Adrenal gland (tissue), 12 donors: ENCODE data around the gene IGSF6. TPM values are rescaled to one million over a fixed set of nuclear protein-coding genes. Genes with fewer than 3 reads are reported as not detected.

Experiments
- DNase-seq, 7 donors: peaks; one replicate each; pipeline ENCODE4 v3.0.0-alpha.2; 2019 to 2020
- H3K27ac ChIP-seq, 5 donors: fragments of 200-600 bp; sonication (generic) in 4 of 5; 1 replicate in 3 of 5; 2 replicates in 2 of 5; pipeline versions ENCODE4 v1.5.1 to v1.8.0; 2016 to 2020; ENCODE audit warnings: mild to moderate bottlenecking in 1 of 5
- H3K27me3 ChIP-seq: fragments of 200-600 bp; 2 replicates; pipeline ENCODE4 v1.8.0; 2021
- H3K36me3 ChIP-seq, 2 donors: fragments of 200-600 bp; replicated peaks in 1 of 2; 1 replicate in 1 of 2; 2 replicates in 1 of 2; pipeline versions ENCODE4 v1.5.1 to v1.8.0; 2018 to 2022
- H3K4me1 ChIP-seq, 2 donors: fragments of 200-600 bp; replicated peaks in 1 of 2; 1 replicate in 1 of 2; 2 replicates in 1 of 2; pipeline versions ENCODE4 v1.5.1 to v1.8.0; 2018 to 2021
- H3K4me3 ChIP-seq, 4 donors: fragments of 200-600 bp; sonication (generic) in 3 of 4; one replicate each; pipeline ENCODE4 v1.5.1; 2016 to 2018
- H3K9me3 ChIP-seq, 3 donors: fragments of 200-600 bp; sonication (generic) in 1 of 3; replicated peaks in 1 of 3; 1 replicate in 2 of 3; 2 replicates in 1 of 3; pipeline versions ENCODE4 v1.5.1 to v1.8.0; 2016 to 2021
- CTCF ChIP-seq, 6 experiments: fragments of 450-650 bp in 4 of 6; fragments of 200-600 bp in 2 of 6; sonication (generic) in 1 of 6; IDR thresholded peaks; 1 replicate in 5 of 6; 2 replicates in 1 of 6; pipeline versions ENCODE4 v1.5.1 to v1.8.0; 2016 to 2021; ENCODE audit warnings: antibody characterized with exemption in 6 of 6, mild to moderate bottlenecking in 2 of 6, moderate library complexity in 1 of 6
- POLR2A ChIP-seq, 2 donors: fragments of 450-650 bp; IDR thresholded peaks; one replicate each; pipeline ENCODE4 v1.6.1; 2017; ENCODE audit warnings: antibody characterized with exemption in 2 of 2, mild to moderate bottlenecking in 2 of 2, moderate library complexity in 1 of 2
- WGBS, 4 donors: extraction: QIAGEN DNeasy Blood & Tissue Kit in 2 of 4; methylation state at CpG; one replicate each; pipeline versions ENCODE4 v1.1.5 to v1.1.7; 2013 to 2017; 5-methylcytosine and 5-hydroxymethylcytosine counted together
- intact Hi-C, 2 donors: fragments of 100-400 bp; cut with DNase I; formaldehyde crosslinking; loops; one replicate each; pipeline versions ENCODE4 v1.14.1 to v1.15.0; 2022 to 2023
- polyA plus RNA-seq, 3 donors: library from polyadenylated mRNA; stranded (reverse); fragments of 200-250 nt in 2 of 3; fragments of 350-450 nt in 1 of 3; fragmentation: Illumina TruSeq in 1 of 3; extraction: RNeasy Lipid Tissue Mini Kit (QIAGEN cat#74804) in 1 of 3; gene quantifications; one replicate each; pipeline ENCODE4 v1.2.3, GENCODE V29; 2013 to 2014
- total RNA-seq, 9 donors: library from RNA; depleted of rRNA in 4 of 9; stranded (reverse); fragments of >200 nt in 4 of 9; fragments of 120-200 nt in 1 of 9; fragmentation: NEBNext Ultra II Directional in 1 of 9; extraction: Animal tissue kit (Norgen Biotek cat#: 25700) in 1 of 9; gene quantifications; one replicate each; pipeline versions ENCODE4 v1.1.0 to v1.2.4, GENCODE V29; 2013 to 2023
- donor health status: healthy with polysubstance abuse.
- donor health status: Bipolar disorder and iron deficiency.
- donor health status: DM: yes; HTN: yes; CAD: no.
- donor health status: DM: no; HTN: no; CAD: no.
- donor health status: DM: no; HTN: no; CAD: no.
- donor health status: DM: yes; HTN: yes; CAD: no.

IGSF6 gene
- total and polyA plus RNA-seq, 12 donors: 3.3 to 35.6 (median 9.1) TPM

- peak overlapping the region in 1 of 4 donors; percentile 88 for H3K4me3 ChIP-seq
- TF ChIP-seq POLR2A (IDR thresholded peaks at IDR 0.05): no peak
- no peak for TF ChIP-seq CTCF (IDR thresholded peaks at IDR 0.05)
Observed at GRCh38 chr16:21598206-21598605, 54.2 kb downstream of the IGSF6 start.

GRCh38 chr16:21597561-21598030 is 54.8 kb downstream of the IGSF6 start:
- Histone ChIP-seq H3K4me1 (peaks cover 17 to 27% of the 10 kb centered on the region in 2 donors), H3K27ac (no peak overlapping the region), H3K9me3 (no peaks in the 10 kb centered on the region), H3K4me3 (no peak overlapping the region), H3K27me3 (no peaks in the 10 kb centered on the region), H3K36me3 (no peaks in the 10 kb centered on the region)
- intact Hi-C loops: loop anchor here in 1 of 2 donors (5.0 kb wide), 1 partner anchor 40 kb away; no protein-coding TSS in a partner anchor
- TF ChIP-seq CTCF (IDR thresholded peaks at IDR 0.05) (no peak), POLR2A (IDR thresholded peaks at IDR 0.05) (no peak)
- WGBS, 4 donors: 83 to 90% (median 86%) methylated on average over 2 of the region's 2 CpGs
- no peak for DNase-seq

More at GRCh38 chr16:21598206-21598605, 54.2 kb downstream of the IGSF6 start:
- no peak for DNase-seq
- peaks cover 23 to 33% of the 10 kb centered on the region in 2 donors for H3K4me1 ChIP-seq
- peak overlapping the region in 2 of 5 donors; percentile 96 to 97 for H3K27ac ChIP-seq
- no peaks in the 10 kb centered on the region for H3K27me3 ChIP-seq
- WGBS, 4 donors: 80 to 90% (median 86%) methylated on average over 12 of the region's 12 CpGs
- intact Hi-C loops: loop anchor here in 1 of 2 donors (5.0 kb wide), 1 partner anchor 39 kb away; no protein-coding TSS in a partner anchor
- no peaks in the 10 kb centered on the region for H3K36me3 ChIP-seq
- no peaks in the 10 kb centered on the region for H3K9me3 ChIP-seq

- H3K27ac ChIP-seq: no peak overlapping the region
- no peaks in the 10 kb centered on the region for H3K27me3 ChIP-seq
- H3K4me3 ChIP-seq: no peak overlapping the region
- intact Hi-C loops: loop anchor here in 1 of 2 donors (5.0 kb wide), 1 partner anchor 119 kb away; no protein-coding TSS in a partner anchor
- H3K4me1 ChIP-seq: peaks cover 24 to 43% of the 10 kb centered on the region in 2 donors
- 78 to 84% (median 82%) methylated on average over 7 of the region's 7 CpGs for WGBS, 4 donors
- DNase-seq: no peak
- H3K9me3 ChIP-seq: no peaks in the 10 kb centered on the region
- TF ChIP-seq POLR2A (IDR thresholded peaks at IDR 0.05): no peak
- no peak for TF ChIP-seq CTCF (IDR thresholded peaks at IDR 0.05)
- no peaks in the 10 kb centered on the region for H3K36me3 ChIP-seq
Observed at GRCh38 chr16:21593530-21594289, 58.7 kb downstream of the IGSF6 start.

GRCh38 chr16:21592191-21592590 is 60.2 kb downstream of the IGSF6 start:
- H3K36me3 ChIP-seq: no peaks in the 10 kb centered on the region
- intact Hi-C loops: loop anchor here in 1 of 2 donors (5.0 kb wide), 1 partner anchor 120 kb away; no protein-coding TSS in a partner anchor
- no peak for TF ChIP-seq CTCF (IDR thresholded peaks at IDR 0.05)
- no peak for TF ChIP-seq POLR2A (IDR thresholded peaks at IDR 0.05)
- H3K27me3 ChIP-seq: no peaks in the 10 kb centered on the region
- WGBS, 4 donors: 72 to 80% (median 75%) methylated on average over 9 of the region's 9 CpGs
- H3K9me3 ChIP-seq: no peaks in the 10 kb centered on the region
- peak in 4 of 7 donors; percentile 36 to 58 (median 38) for DNase-seq
- H3K4me3 ChIP-seq: no peak overlapping the region
- peaks cover 24 to 37% of the 10 kb centered on the region in 2 donors for H3K4me1 ChIP-seq
- peak overlapping the region in 1 of 5 donors; percentile 14 for H3K27ac ChIP-seq
